ENCODE data around the gene MARVELD2. TPM values are rescaled to one million over a fixed set of nuclear protein-coding genes. Genes with fewer than 3 reads are reported as not detected.
"Not testable (repeated sequence)": the region's sequence is repeated elsewhere in the genome, so short reads cannot be mapped to it uniquely, and the experiment has no call there.

Gene MARVELD2
- polyA plus RNA-seq, 3 donors: 23.7 to 29.2 (median 24.4) TPM

GRCh38 chr5:69432412-69433206 is 17.7 kb downstream of the MARVELD2 start:
- DNase-seq (ENCODE audit: extremely low read depth in 1 of 11, low read depth in 9 of 11, low spot score in 4 of 11): no peak

DNA sequence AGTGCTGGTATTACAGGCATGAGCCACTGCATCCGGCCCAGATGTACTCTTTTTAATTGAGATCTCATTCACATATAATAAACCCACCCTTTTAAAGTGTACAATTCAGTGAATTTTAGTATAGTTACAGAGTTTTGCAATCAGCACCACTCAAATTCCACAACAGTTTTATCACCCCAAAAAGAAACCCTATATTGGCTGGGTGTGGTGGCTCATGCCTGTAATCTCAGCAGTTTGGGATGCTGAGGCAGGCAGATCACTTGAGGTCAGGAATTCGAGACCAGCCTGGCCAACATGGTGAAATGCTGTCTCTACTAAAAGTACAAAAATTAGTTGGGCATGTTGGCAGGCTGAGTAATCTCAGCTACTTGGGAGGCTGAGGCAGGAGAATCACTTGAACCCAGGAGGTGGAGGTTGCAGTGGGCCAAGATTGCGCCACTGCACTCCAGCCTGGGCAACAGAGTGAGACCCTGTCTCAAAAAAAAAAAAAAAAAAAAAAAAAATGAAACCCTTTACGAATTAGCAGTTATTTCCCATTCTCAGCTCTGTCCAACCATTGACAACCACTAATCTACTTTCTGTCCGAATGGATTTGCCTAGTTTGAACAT is 20.5 kb downstream of the MARVELD2 start:
- DNase-seq (ENCODE audit: extremely low read depth in 1 of 11, low read depth in 9 of 11, low spot score in 4 of 11): not testable (repeated sequence)

GRCh38 chr5:69444127-69444754 is 29.3 kb downstream of the MARVELD2 start:
- DNase-seq (ENCODE audit: extremely low read depth in 1 of 11, low read depth in 9 of 11, low spot score in 4 of 11): no peak

DNA sequence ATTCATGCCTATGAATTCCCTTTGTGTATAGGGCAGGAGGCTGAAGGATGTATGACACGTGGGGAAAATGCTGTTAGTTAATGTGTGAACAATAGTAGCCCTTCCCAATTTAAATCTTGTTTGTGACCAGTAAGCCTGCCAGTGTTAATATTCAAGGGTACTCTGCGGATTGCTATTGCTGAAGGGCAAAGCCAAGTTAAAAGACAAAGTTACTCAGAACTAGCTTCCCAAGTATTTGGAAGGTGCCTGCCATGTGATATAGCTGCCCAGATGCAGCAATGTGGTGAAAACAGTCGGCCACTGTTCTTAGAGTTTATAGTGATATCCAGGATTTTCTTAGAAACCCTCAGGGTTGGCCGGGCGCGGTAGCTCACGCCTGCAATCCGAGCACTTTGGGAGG is 34.6 kb downstream of the MARVELD2 start:
- DNase-seq (ENCODE audit: extremely low read depth in 1 of 11, low read depth in 9 of 11, low spot score in 4 of 11): no peak

DNA sequence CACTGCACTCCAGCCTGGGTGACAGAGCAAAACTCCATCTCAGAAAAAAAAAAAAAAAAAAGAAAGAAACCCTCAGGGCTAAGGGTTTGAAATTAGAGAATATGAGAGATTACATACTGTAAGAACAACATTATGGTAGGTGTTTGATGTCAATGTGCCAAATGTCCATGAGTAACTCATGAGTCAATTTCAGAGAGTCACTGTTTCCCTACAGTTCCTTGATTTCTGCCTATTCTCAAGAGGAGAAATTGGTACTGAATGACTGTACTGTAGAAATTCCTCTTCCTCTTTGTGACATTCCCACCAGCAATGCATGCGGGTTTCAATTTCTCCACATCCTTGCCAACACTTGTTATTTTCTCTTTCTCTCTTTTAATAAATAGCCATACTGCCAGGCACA is 35.2 kb downstream of the MARVELD2 start:
- no peak for DNase-seq (ENCODE audit: extremely low read depth in 1 of 11, low read depth in 9 of 11, low spot score in 4 of 11)

DNA sequence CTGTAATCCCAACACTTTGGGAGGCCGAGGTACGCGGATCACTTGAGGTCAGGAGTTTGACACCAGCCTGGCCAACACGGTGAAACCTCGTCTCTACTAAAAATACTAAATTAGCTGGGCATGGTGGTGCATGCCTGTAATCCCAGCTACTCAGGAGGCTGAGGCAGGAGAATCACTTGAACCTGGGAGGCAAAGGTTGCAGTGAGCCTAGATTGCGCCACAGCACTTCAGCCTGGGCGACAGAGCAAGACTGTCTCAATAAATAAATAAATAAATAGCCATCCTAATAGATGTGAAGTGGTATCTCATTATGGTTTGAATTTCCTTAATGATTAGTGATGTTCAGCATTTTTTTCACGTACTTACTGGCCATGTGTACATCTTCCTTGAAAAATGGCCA is 35.6 kb downstream of the MARVELD2 start:
- DNase-seq (ENCODE audit: extremely low read depth in 1 of 11, low read depth in 9 of 11, low spot score in 4 of 11): not testable (repeated sequence)

DNA sequence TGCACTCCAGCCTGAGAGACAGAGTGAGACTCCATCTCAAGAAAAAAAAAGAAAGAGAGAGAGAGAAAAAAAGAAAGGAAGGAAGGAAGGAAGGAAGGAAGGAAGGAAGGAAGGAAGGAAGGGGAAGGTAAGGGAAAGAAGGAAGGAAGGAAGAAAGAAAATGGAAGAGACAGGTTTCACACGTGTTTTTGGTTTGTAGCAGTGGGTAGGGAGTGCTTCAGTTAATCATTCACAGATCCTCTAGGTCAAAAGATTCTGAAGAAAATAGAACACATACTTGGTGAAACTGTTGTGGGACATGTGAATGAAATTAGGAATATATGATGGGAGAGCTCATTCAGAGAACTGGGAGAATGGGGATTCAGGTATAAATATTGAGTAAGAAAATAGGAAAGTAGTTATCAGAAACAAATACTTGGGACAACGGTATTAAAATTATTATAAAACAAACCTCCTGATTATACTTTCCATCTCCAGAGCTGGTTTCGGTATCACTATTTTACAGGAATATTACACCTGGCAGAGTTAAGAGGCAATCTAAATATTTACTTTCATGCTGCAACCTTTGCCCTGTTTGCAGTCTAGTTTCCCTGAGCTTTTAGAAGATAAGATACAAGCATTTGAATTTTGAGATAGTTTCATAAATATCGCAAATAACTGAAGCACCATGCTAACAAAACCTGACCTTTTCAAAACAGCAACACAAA is 37.2 kb downstream of the MARVELD2 start:
- no peak for DNase-seq (ENCODE audit: extremely low read depth in 1 of 11, low read depth in 9 of 11, low spot score in 4 of 11)

DNA sequence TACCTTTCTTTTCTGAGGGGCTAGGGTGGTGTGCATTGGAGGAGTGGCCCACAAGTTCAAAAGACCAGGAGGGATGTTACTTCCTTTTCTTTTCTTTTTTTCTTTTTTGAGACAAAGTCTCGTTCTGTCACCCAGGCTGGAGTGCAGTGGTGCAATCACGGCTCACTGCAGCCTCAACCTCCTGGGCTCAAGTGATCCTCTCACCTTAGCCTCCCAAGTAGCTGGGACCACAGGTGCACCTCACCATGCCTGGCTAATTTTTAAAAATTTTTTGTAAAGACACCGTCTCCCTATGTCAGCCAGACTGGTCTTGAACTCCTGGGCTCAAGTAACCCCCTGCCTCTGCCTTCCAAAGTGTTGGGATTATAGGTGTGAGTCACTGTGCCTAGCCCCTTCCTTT is 38.6 kb downstream of the MARVELD2 start:
- DNase-seq (ENCODE audit: extremely low read depth in 1 of 11, low read depth in 9 of 11, low spot score in 4 of 11): not testable (repeated sequence)

- no peak for DNase-seq (ENCODE audit: extremely low read depth in 1 of 11, low read depth in 9 of 11, low spot score in 4 of 11)
Observed at GRCh38 chr5:69454460-69455249, 39.7 kb downstream of the MARVELD2 start.

- not testable (repeated sequence) for DNase-seq (ENCODE audit: extremely low read depth in 1 of 11, low read depth in 9 of 11, low spot score in 4 of 11)
Observed at GRCh38 chr5:69455428-69455988, 40.6 kb downstream of the MARVELD2 start.

- no peak for DNase-seq (ENCODE audit: extremely low read depth in 1 of 11, low read depth in 9 of 11, low spot score in 4 of 11)
Observed at GRCh38 chr5:69462170-69462569, 47.3 kb downstream of the MARVELD2 start.

- DNase-seq (ENCODE audit: extremely low read depth in 1 of 11, low read depth in 9 of 11, low spot score in 4 of 11): not testable (repeated sequence)
Observed at GRCh38 chr5:69466375-69466774, 51.5 kb downstream of the MARVELD2 start.

DNA sequence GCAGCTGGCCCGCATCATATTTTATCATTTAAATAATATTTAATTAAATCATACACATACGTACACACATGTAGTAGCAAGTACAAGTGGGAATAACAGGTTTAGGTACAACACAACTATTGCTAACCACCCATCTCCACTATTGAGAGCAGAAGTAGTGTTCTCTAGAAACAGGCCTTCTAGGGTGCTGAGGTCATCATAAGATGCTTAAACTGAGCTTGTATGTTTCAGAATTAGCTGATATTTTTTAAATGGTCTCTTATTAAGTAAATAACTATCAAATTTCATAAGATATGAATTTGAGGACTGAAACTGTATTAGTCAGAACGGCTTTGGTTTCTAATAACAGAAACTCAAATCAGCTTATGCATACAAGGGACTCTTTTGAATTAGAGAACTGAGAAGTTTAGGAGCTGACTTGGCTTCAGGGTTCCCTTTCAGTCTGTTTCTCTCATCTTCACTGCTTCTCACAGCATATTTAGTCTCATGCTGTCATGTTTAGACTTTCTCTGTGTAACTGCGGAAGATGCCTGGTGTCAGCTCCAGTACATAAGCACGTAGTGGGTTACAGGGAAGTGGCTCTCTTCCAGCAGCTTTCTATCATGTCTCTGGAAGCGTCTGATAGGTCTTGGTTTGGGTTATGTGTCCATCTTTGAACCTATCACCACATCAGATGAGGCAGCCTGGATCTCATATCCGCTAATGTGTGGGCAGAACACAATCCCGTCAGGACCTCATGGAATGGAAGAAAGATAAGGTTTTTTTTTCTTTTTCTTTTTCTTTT is 52.7 kb downstream of the MARVELD2 start:
- no peak for DNase-seq (ENCODE audit: extremely low read depth in 1 of 11, low read depth in 9 of 11, low spot score in 4 of 11)

DNA sequence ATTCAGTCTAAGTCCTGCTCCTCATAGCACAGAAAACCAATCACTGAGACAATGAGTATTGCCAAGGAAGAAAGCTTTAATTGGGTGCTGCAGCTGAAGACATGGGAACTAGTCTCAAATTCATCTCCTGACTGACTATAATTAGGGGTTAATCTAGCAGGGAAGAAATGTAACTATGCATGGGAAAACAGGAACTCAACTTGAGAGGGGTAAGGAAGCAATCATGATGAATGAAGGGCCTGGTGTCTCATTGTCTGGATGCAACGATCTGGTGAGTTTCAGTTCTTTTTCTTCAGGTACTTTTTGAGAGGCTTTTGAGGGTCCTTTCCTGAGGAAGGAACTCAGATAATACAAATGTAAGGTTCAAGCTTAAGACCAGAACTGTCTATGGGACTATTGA is 53.7 kb downstream of the MARVELD2 start:
- no peak for DNase-seq (ENCODE audit: extremely low read depth in 1 of 11, low read depth in 9 of 11, low spot score in 4 of 11)

DNA sequence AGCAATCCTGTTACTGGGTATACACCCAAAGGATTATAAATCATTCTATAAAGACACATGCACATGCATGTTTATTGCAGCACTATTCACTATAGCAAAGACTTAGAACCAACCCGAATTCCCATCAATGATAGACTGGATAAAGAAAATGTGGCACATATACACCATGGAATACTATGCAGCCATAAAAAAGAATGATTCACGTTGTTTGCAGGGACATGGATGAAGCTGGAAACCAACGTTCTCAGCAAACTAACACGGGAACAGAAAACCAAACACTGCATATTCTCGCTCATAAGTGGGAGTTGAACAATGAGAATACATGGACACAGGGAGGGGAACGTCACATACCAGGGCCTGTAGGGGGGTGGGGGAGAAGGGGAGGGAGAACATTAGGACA is 56.6 kb downstream of the MARVELD2 start:
- not testable (repeated sequence) for DNase-seq (ENCODE audit: extremely low read depth in 1 of 11, low read depth in 9 of 11, low spot score in 4 of 11)

DNA sequence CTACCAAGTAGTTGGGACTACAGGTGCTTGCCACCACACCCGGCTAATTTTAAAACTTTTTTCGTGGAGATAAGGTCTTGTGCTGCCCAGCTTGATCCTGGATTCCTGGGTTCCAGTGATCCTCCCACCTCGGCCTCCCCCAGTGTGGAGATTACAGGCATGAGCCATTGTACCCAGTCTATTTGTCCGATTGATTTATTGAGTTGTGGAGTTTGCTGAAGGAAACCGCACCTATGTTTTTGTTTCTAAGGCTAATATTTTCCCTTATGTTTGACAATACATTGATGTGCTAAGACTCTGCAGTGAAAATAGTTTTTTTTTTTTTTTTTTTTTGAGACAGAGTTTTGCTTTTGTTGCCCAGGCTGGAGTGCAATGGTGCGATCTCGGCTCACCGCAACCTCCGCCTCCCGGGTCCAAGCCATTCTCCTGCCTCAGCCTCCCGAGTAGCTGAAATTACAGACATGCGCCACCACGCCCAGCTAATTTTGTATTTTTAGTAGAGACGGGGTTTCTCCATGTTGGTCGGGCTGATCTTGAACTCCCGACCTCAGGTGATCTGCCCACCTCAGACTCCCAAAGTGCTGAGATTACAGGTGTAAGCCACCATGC is 57.7 kb downstream of the MARVELD2 start:
- DNase-seq (ENCODE audit: extremely low read depth in 1 of 11, low read depth in 9 of 11, low spot score in 4 of 11): not testable (repeated sequence)

DNA sequence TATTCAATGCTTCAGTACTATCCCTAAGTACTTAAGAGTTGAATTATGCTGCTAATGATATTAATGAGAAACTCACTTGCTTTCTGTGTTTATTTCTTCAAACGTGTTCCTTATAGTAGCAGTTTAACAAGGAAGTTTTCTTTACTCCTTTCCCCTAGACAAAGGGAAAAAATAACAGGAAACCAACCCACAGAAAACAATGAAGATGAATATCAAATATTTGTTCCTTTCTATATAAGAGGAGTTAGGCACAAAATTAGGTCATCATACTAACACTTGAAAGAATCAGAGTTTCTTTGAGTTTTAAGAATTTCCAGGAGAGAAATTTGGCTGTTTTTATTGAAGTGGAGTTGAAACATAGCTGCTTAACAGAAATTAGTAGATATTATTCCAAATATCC is 62.3 kb downstream of the MARVELD2 start:
- DNase-seq (ENCODE audit: extremely low read depth in 1 of 11, low read depth in 9 of 11, low spot score in 4 of 11): no peak

Data from renal cortex interstitium (tissue), 11 donors.